H1 (cell line): ENCODE results near the gene KLHL15. TPM values are rescaled to one million over a fixed set of nuclear protein-coding genes. Genes with fewer than 3 reads are reported as not detected.

Experiments
- ASH2L ChIP-seq: fragments of 200-600, 300-600 bp; sonication (generic); IDR thresholded peaks from one replicate; pipeline ENCODE4 v1.7.1; 2017; ENCODE audit warnings: low read length
- BRCA1 ChIP-seq: IDR thresholded peaks from 2 replicates; pipeline ENCODE4 v1.6.1; 2012; ENCODE audit warnings: low read depth, low read length, improper control_type of control experiment
- CHD2 ChIP-seq: IDR thresholded peaks from 2 replicates; pipeline ENCODE4 v1.6.1; 2012; ENCODE audit warnings: low read length, improper control_type of control experiment
- EP300 ChIP-seq, 2 experiments: IDR thresholded peaks; 1 replicate in 1 of 2; 2 replicates in 1 of 2; pipeline ENCODE4 v1.6.1; 2011 to 2012; ENCODE audit warnings: low read depth in 2 of 2, low read length in 2 of 2, mild to moderate bottlenecking in 2 of 2, borderline replicate concordance in 1 of 2, inconsistent platforms in 1 of 2, moderate library complexity in 1 of 2
- HDAC6 ChIP-seq: IDR thresholded peaks from one replicate; pipeline ENCODE4 v1.7.1; 2012; ENCODE audit warnings: low read depth, mild to moderate bottlenecking, inconsistent platforms, low read length, moderate library complexity
- KDM4A ChIP-seq: IDR thresholded peaks from one replicate; pipeline ENCODE4 v1.7.1; 2012; ENCODE audit warnings: low read depth, mild to moderate bottlenecking, moderate library complexity, low read length, inconsistent platforms; ENCODE audit not compliant: severe bottlenecking
- NRF1 ChIP-seq: IDR thresholded peaks from 2 replicates; pipeline ENCODE4 v1.6.1; 2011; ENCODE audit warnings: mild to moderate bottlenecking, low read depth, low read length, improper control_type of control experiment
- SP1 ChIP-seq: IDR thresholded peaks from 2 replicates; pipeline ENCODE4 v1.6.1; 2011; ENCODE audit warnings: low read depth, low read length
- TCF12 ChIP-seq: IDR thresholded peaks from 2 replicates; pipeline ENCODE4 v1.6.1; 2011; ENCODE audit warnings: low read depth, mild to moderate bottlenecking, low read length
- ZNF274 ChIP-seq: IDR thresholded peaks from 2 replicates; pipeline ENCODE4 v1.7.0; 2012; ENCODE audit warnings: low read length, borderline replicate concordance; ENCODE audit errors: extremely low read depth
- polyA plus RNA-seq, 7 experiments: library from polyadenylated mRNA; depleted of rRNA in 3 of 7; stranded (reverse) in 5 of 7; unstranded in 2 of 7; fragments of >200 nt in 5 of 7; fragments of 200-250 nt in 2 of 7; gene quantifications; 1 replicate in 5 of 7; 2 replicates in 1 of 7; 4 replicates in 1 of 7; pipeline versions ENCODE4 v1.2.1 to v1.2.3, GENCODE V29; 2011 to 2013; ENCODE audit warnings: missing spikeins in 2 of 7, mixed read lengths in 2 of 7
- total RNA-seq: library from RNA; stranded (reverse); fragmentation: NEBNext Ultra II Directional; extraction: Animal tissue kit (Norgen Biotek cat#: 25700); gene quantifications from 2 replicates; pipeline ENCODE4 v1.2.1, GENCODE V29; 2021

The KLHL15 gene
- total and polyA plus RNA-seq, 2 of the 8 experiments (the other 6 are each of a cell fraction or from before 2014, with no cell fraction given), result 3.7 to 8.9 TPM

- TF ChIP-seq BRCA1 (no peak), TCF12 (no peak), ZNF274 (no peak), CHD2 (no peak), ASH2L (no peak), HDAC6 (no peak), EP300 (IDR thresholded peaks at IDR 0.05; ENCODE audit: borderline replicate concordance in 1 of 2, low read depth in 2 of 2, low read length in 2 of 2) (no peak), SP1 (no peak), NRF1 (no peak), KDM4A (no peak)
Observed at GRCh38 chrX:23981711-23982110, 45.3 kb downstream of the KLHL15 start (continued).
